GM12865 (cell line): ENCODE measurements around the gene MICAL3.
A peak's percentile ranks its signal among the peaks of the same experiment; 100 is the strongest.

ENCODE experiments used
- DNase-seq: peaks from one replicate; pipeline ENCODE4 v3.0.0; 2010; ENCODE audit warnings: low read depth
- H3K4me3 ChIP-seq: 2 replicates; pipeline ENCODE4 v1.5.1; 2011; ENCODE audit warnings: mild to moderate bottlenecking, low read depth, low read length, control low read depth
- TF ChIP-seq, protein P1 (sequence below): IDR thresholded peaks from 2 replicates; pipeline ENCODE4 v1.5.1; 2011; ENCODE audit warnings: low read length, control low read depth, low read depth, inconsistent platforms; ENCODE audit not compliant: insufficient read depth; ENCODE audit errors: missing control alignments

MICAL3 gene

DNA sequence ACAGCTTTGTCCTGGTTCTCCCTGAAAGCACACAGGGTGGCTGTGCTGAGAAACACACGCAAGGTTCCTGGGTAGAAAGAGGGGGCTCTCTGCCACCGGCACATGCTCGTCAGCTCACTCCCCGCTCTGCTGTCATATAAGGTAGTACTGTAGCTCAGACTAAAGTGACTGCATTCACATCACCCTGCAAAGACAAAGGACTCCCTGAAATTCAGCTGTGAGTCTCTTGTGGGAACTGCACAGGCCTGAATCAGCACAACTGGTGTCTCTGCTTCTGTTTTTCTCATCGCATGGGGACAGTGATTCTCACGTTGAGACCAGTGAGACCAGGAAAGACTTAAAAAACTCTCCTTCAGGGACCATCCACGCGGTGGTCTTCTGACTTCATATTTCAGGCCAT lies 126.0 kb downstream of the MICAL3 start:
- TF ChIP-seq, protein P1, sequence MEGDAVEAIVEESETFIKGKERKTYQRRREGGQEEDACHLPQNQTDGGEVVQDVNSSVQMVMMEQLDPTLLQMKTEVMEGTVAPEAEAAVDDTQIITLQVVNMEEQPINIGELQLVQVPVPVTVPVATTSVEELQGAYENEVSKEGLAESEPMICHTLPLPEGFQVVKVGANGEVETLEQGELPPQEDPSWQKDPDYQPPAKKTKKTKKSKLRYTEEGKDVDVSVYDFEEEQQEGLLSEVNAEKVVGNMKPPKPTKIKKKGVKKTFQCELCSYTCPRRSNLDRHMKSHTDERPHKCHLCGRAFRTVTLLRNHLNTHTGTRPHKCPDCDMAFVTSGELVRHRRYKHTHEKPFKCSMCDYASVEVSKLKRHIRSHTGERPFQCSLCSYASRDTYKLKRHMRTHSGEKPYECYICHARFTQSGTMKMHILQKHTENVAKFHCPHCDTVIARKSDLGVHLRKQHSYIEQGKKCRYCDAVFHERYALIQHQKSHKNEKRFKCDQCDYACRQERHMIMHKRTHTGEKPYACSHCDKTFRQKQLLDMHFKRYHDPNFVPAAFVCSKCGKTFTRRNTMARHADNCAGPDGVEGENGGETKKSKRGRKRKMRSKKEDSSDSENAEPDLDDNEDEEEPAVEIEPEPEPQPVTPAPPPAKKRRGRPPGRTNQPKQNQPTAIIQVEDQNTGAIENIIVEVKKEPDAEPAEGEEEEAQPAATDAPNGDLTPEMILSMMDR = no peak
- DNase-seq = no peak
- H3K4me3 ChIP-seq = no peak overlapping the region

DNA sequence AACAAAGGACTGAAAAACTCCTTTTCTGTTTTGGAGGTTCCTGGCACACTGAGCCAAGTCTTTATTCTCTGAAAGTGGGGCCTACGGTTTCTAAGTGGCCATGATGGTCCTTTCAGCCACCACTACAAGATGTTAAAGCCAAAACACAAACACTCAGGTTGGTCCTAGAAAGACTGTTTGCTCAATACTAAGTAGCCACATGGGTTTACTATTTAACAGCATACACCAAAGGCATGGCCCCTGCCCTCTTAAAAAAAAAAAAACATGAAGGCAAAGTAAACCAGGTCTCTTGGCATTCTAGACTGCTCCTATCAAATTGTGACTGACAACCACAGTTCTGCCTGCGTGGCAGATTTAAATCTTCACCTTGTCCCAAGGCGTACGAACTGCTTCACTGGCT lies 126.5 kb downstream of the MICAL3 start:
- TF ChIP-seq, protein P1 = no peak
- DNase-seq = no peak
- H3K4me3 ChIP-seq = no peak overlapping the region

DNA sequence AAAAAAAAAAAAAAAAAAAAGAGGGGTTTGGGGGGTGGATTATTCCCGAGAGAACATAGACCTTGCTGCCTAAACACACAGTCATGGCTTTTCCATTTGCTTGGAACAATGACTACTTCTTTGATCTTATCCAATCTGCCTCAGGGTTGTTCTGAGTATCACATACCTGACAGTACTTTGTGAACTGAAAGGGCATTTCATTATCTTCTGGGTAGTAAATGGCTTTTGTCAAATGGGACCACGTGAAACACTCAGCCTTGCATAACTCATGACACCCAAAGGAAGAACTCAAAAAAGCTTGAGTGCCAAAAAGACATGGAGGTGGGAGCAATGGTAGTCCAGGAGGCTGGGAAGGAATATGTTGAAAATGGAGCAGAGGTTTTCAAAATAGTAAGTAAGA lies 126.9 kb downstream of the MICAL3 start:
- TF ChIP-seq, protein P1 = no peak
- DNase-seq = no peak

DNA sequence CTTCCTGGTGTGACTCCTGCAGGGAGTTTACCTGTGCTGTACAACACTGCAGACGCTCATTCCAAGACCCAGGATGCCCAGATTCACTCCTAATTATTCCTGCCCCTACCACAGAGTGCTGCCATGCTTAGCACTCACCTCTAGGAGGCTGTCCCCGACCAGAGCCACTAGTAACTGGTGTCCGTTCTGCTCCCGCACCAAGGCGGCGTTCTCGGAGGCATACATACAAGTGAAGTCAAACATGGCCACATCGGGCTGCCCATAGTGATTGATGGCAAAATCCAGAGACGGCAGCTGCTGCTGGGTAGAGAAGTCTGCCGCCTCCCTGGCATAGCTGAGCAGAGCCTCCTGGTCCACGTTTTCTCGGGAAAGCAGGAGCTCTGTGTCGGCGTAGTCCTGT lies 127.8 kb downstream of the MICAL3 start:
- TF ChIP-seq, protein P1 = peak; percentile 10
- H3K4me3 ChIP-seq = no peak overlapping the region
- DNase-seq = no peak

More for the DNA sequence above, 126.9 kb downstream of the MICAL3 start:
- H3K4me3 ChIP-seq = no peak overlapping the region

DNA sequence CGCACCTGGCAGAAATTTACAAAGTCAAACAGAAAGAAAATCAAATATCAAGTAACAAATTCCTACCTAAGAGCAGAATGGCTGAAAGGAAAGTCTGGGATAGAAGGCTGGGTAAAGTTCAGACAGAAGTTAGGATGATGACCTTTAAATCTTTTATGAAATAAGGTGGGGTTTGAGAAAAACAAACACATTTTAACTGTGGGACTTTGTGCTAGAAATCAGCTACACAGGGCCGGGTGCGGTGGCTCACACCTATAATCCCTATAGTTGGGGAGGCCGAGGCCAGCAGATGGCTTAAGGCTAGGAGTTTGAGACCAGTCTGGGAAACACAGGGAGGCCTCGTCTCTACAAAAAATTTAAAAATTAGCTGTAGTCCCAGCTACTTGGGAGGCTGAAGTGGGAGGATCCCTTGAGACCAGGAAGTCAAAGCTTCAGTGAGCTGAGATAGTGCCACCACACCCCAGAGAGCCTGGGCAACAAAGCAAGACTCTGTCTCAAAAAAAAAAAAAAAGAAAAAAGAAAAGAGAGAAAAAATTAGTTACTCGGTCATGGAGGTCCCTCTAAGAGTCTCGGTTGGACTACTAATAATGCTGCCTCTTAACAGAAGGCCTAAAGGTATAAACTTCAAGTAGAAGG lies 130.3 kb downstream of the MICAL3 start:
- TF ChIP-seq, protein P1 = no peak

DNA sequence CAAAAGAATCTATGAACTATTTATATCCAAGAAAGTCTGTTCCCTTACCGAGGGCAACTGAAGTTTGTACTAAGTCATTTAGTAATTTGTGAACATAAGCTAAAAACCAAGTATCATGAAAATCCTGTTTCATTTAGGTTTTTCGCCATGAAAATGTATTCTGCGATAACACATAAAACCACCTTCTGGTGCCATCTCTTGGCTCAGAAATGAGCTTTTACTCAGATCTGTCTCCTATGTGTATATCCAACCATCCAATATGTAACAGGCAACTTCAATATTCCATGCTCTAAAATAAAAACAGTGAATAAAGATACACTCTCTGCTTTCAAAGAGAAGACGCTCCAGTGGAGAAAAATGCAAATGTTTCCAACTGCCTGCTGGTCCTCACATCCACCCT lies 132.0 kb downstream of the MICAL3 start:
- no peak for DNase-seq
- no peak overlapping the region for H3K4me3 ChIP-seq
- TF ChIP-seq, protein P1 = no peak

More for the DNA sequence above, 130.3 kb downstream of the MICAL3 start:
- no peak for DNase-seq
- H3K4me3 ChIP-seq = no peak overlapping the region
